Measurements from ENCODE around the gene RAB27B. TPM values are rescaled to one million over a fixed set of nuclear protein-coding genes. Genes with fewer than 3 reads are reported as not detected.
"Not testable (repeated sequence)": the region's sequence is repeated elsewhere in the genome, so short reads cannot be mapped to it uniquely, and the experiment has no call there.

The RAB27B gene
- total RNA-seq, 1 donor from 2014 or later = 0.16 TPM

DNA sequence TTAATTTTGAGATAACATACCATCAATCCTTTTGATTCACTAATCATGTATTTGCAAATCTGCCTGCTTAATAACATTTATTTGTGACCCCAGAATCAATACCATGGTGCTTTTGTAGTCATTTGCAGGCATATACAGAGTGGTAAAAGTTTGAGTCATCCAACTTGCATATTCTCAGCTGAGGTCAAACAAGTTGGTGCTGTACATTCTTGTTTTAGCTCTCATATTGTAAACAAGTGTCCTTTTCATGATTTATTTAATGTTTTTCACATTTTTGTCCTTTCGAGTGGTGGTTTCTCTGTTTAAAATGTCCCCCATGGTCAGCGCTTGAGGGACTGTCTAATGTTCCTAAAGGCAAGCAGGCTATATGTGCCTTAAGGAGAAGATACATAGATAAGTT lies 17.5 kb downstream of the RAB27B start:
- no peaks in the 10 kb centered on the region for H3K9me3 ChIP-seq (replicated peaks)
- no peaks in the 10 kb centered on the region for H3K27me3 ChIP-seq (ENCODE audit: low read depth)
- TF ChIP-seq, protein P1, sequence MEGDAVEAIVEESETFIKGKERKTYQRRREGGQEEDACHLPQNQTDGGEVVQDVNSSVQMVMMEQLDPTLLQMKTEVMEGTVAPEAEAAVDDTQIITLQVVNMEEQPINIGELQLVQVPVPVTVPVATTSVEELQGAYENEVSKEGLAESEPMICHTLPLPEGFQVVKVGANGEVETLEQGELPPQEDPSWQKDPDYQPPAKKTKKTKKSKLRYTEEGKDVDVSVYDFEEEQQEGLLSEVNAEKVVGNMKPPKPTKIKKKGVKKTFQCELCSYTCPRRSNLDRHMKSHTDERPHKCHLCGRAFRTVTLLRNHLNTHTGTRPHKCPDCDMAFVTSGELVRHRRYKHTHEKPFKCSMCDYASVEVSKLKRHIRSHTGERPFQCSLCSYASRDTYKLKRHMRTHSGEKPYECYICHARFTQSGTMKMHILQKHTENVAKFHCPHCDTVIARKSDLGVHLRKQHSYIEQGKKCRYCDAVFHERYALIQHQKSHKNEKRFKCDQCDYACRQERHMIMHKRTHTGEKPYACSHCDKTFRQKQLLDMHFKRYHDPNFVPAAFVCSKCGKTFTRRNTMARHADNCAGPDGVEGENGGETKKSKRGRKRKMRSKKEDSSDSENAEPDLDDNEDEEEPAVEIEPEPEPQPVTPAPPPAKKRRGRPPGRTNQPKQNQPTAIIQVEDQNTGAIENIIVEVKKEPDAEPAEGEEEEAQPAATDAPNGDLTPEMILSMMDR (IDR thresholded peaks at IDR 0.05; ENCODE audit: borderline replicate concordance) = no peak
- intact Hi-C loops (cut with micrococcal nuclease) = no loop called here
- DNase-seq = no peak
- H3K4me1 ChIP-seq = no peaks in the 10 kb centered on the region
- H3K4me3 ChIP-seq = no peak overlapping the region
- H3K36me3 ChIP-seq = no peaks in the 10 kb centered on the region
- no peak overlapping the region for H3K27ac ChIP-seq (replicated peaks)

DNA sequence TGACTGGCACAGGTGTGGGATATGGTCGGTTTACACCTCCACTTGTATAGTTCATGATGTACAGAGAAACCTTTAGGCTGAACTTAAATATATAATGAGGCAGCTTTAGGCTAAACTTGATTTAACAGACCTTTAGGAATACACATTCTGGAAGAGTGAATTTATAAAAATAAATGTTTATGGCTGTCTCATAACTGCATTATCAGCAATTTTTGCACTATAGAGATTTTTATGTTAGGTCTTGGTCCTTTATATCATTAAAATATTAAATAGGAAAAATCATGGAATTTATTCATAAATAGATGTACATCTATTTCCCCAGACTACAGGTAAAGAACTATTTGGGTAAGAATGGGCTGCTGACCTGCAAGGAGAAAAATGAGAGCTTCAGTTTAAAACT lies 19.8 kb downstream of the RAB27B start:
- H3K9me3 ChIP-seq (replicated peaks) = no peaks in the 10 kb centered on the region
- H3K27ac ChIP-seq (replicated peaks) = no peak overlapping the region
- TF ChIP-seq, protein P1 (IDR thresholded peaks at IDR 0.05; ENCODE audit: borderline replicate concordance) = no peak
- intact Hi-C loops (cut with micrococcal nuclease) = no loop called here
- H3K27me3 ChIP-seq (ENCODE audit: low read depth) = no peaks in the 10 kb centered on the region
- H3K4me3 ChIP-seq = no peak overlapping the region
- DNase-seq = no peak
- H3K4me1 ChIP-seq = no peaks in the 10 kb centered on the region
- H3K36me3 ChIP-seq = no peaks in the 10 kb centered on the region

DNA sequence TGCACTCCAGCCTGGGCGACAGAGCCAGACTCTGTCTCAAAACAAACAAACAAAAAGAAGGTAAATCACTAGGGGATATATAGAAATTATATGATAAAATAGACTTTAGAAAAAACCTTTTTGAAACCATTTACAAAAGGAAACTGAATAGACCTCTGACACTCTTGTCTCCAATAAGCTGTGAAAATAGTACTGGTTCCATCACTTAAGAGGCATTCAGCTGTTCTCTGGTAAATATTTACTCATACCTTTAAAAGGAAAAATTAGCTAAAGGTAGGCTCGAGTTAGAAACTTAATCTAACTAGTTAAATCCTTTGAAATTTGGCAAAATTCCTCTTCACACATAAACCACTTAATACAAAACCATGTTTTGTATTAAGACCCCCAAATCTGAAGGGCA lies 21.4 kb downstream of the RAB27B start:
- intact Hi-C loops (cut with micrococcal nuclease) = no loop called here
- Histone ChIP-seq H3K9me3 (replicated peaks) (no peaks in the 10 kb centered on the region), H3K27me3 (ENCODE audit: low read depth) (no peaks in the 10 kb centered on the region), H3K36me3 (no peaks in the 10 kb centered on the region), H3K27ac (replicated peaks) (no peak overlapping the region), H3K4me1 (no peaks in the 10 kb centered on the region), H3K4me3 (no peak overlapping the region)
- DNase-seq = no peak
- TF ChIP-seq, protein P1 (IDR thresholded peaks at IDR 0.05; ENCODE audit: borderline replicate concordance) = no peak

DNA sequence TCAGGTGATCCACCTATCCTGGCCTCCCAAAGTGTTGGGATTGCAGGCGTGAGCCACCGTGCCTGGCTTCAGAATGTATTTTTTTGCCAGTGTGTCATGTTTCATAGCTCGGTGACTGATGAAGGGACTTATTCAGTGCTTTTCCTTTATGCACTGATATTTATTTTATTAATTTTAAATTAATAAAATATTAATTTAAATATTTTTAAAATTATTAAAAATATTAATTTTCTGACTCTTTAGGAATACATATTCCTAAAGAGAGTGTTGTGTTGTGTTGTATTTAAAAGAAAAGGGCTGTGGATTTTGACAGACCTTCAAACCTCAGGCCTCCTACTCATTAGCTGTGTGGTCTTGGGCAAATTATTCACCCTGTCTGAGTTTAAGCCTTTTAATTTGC lies 22.3 kb downstream of the RAB27B start:
- TF ChIP-seq, protein P1 (IDR thresholded peaks at IDR 0.05; ENCODE audit: borderline replicate concordance) = no peak
- no peak for DNase-seq
- Histone ChIP-seq H3K4me3 (no peak overlapping the region), H3K27me3 (ENCODE audit: low read depth) (no peaks in the 10 kb centered on the region), H3K36me3 (no peaks in the 10 kb centered on the region), H3K4me1 (no peaks in the 10 kb centered on the region), H3K9me3 (replicated peaks) (no peaks in the 10 kb centered on the region), H3K27ac (replicated peaks) (no peak overlapping the region)
- intact Hi-C loops (cut with micrococcal nuclease) = no loop called here

DNA sequence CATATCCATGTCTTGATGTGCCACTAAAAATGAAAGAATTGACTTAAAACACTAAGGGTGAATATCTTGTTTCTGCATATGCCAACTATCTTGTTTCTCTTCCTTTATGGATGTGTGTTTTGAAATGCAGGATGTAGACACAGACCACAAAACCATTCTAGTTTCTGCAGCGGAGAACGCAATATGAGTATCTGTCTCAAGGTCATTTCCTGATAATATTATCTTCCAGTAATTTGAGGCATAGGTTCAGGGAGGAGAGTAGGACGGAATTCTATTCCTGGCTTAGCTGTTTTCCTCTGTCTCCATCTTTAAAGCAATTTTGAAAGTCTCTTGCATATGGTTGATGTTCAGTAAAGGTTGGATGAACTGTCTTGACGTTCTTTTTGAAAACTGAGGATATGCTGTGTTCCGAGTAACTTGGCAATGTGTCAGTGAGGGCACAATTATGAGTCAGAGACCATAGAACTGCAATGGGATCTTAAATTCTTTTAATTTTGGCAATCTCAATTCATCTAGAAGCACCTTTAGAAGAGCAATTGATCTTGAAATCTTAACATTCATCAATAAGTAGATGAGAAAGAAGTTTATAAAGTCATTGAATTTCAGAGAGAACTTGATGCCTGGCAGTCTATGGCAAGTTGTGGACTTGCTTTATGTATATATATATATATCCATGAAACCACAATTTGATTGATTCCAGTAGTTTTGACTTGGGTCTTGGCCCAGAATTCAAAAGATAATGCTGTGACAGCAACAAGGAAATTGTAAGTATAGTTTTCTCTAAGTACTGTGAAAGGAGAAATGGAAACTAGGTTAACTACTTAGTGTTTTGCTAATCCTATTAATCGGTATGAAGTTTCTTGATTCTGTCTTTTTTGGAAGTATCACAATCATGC lies 24.8 kb downstream of the RAB27B start:
- Histone ChIP-seq H3K27me3 (ENCODE audit: low read depth) (no peaks in the 10 kb centered on the region), H3K27ac (replicated peaks) (no peak overlapping the region), H3K4me1 (no peaks in the 10 kb centered on the region), H3K36me3 (no peaks in the 10 kb centered on the region), H3K9me3 (replicated peaks) (no peaks in the 10 kb centered on the region), H3K4me3 (no peak overlapping the region)
- intact Hi-C loops (cut with micrococcal nuclease) = no loop called here
- TF ChIP-seq, protein P1 (IDR thresholded peaks at IDR 0.05; ENCODE audit: borderline replicate concordance) = no peak
- DNase-seq = no peak

DNA sequence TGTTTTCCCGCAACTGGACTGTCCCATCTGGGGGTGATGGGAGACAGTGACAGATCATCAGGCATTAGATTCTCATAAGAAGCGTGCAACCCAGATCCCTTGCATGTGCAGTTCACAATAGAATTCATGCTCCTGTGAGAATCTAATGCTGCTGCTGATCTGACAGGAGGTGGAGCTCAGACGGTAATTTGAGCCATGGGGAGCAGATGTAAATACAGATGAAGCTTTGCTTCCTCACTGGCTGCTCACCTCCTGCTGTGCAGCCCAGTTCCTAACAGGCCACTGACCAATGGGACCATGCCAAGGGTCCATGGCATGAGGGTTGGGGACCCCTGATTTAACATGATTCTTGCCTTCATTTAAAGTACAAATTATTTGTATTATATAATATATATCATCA lies 26.8 kb downstream of the RAB27B start:
- H3K4me1 ChIP-seq; intact Hi-C loops (cut with micrococcal nuclease); H3K9me3 ChIP-seq (replicated peaks); H3K27me3 ChIP-seq (ENCODE audit: low read depth); H3K36me3 ChIP-seq; DNase-seq; H3K4me3 ChIP-seq; H3K27ac ChIP-seq (replicated peaks): not testable (repeated sequence)
